GM19372 (cell line): ENCODE measurements around the gene PARP1.

Experiments used
- ATAC-seq: cut with Tn5 transposase; IDR thresholded peaks from one replicate; pipeline ENCODE4 v1.9.1; 2021; ENCODE audit warnings: mild to moderate bottlenecking, low read depth, moderate library complexity; ENCODE audit not compliant: unreplicated experiment

PARP1 gene

DNA sequence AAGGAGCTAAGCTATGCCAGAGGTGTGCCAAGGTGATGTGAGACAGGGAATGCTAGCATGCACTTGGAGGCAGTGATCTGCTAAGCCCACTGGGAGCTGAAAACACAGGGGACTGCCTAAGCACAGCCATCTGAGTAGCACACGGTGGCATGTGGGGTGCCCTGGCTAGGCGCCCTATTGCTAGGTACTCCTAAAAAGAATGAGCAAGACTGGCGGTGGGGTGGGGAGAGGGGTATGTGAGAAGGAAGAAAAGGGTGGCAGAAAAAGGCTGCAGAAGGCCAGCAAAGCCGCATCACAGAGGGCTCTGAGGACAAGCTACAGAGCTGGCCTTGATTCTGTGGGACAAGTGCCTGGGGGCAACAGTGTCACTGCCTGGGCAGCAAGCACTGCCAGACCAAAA lies 23.9 kb downstream of the PARP1 start:
- ATAC-seq = no peak

DNA sequence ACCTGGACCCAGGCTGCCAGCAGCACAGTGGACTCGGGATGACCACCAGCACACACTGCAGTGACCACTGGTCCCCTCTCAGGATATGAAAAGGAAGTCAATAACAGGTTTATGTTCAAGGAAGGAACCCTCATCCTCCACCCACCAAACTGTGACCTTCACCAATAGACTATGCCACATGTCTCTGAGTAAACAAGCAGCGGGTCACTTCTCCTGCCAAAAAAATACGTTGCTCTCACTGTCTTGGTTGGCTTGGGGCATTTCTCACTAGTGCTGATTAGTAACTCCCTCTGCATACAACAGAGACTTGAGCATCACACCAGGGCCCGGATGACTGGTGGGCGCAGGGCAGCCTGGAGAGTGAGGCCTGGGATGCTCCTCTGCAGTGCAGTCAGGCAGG lies 25.9 kb downstream of the PARP1 start:
- ATAC-seq = no peak

DNA sequence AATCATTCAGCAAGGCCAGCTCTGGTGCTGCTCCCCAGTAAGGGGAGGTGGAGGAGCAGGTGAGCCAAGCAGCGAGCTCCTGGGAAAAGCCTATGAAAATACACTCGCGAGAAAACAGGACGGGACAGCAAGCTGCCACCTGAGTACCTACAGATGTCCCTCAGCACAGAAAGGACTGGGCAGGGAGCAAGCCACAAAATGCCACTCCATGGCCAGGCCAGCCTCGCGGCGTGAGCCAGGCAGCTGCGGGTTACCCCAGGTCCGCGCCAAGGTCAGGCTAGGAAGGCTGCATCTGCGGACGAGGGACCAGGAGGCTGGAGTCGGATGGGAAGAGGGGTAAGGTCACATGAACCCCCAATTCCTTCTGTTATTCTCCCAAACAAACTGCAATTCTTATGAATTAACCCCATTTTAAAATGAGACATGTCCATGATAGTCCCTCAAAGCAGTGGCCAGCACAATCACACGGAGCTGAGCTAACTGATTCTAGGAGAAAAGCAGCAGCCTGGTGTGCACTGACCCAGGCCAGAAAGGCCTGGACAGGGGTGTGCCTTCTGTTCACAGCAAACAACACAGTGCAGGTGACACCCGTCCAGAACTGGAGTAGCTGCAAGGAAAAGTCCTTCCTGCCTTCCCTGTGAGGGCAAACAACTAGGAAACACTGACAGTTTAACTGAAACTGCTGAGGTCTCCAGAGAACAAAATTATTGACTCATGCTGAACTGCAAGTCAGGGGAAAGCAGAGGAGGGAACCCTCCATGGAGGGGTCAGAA lies 26.5 kb downstream of the PARP1 start:
- ATAC-seq = no peak

DNA sequence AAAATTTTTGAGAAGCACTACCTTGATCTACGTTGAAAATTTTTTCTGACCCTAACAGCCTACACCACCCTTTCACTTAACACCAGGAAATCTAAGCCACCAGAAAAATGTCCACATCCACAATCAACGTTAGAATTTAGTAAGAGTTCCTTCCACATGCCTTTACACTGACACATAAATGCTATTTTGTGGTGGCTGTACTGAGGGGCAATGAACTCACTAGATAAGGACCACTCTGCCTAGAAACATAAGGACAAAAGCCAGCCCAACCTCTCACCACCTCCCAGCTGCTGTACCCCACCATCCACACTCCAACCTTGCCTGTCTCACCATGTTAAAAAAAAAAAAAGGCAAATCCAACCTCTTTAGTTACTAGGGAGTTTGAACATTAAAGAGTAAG lies 29.8 kb downstream of the PARP1 start:
- ATAC-seq = no peak

DNA sequence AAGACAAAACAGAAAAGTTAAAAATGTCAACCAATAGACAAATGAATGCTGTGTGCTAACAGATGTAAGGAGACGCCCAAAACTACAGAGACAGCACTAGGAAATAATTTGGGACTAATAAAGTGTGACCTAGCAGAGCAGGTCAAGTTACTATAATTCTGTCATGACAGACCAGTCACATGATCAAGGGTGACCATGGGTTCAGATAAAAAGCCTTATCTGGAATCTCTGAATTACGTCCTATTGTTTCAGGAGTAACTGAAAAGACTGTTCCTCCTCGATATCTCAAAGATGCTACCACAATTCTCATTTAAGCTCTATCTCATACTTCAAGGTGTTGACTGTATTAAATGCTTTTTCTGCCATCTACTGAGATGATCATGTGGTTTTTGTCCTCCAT lies 31.6 kb downstream of the PARP1 start:
- ATAC-seq = no peak

DNA sequence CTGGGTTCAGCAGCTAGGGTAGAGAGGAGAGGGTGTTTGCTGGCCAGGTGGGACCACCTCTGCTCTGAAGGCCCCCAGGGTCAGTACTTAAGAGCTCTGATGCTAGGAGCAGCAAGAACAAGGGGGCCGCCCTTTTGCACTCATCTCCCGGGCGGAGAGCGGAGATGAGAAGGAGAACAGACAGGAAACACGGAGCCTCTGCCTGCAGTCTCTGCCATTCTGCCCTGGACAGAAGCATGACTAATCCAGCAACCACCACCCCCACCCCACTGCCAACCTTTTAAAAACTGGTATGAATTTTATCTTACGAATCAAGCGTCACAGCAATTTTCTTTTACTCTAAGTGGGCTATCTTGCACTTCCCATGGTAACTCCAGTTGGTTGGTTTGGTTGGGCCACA lies 34.5 kb downstream of the PARP1 start:
- ATAC-seq = no peak

DNA sequence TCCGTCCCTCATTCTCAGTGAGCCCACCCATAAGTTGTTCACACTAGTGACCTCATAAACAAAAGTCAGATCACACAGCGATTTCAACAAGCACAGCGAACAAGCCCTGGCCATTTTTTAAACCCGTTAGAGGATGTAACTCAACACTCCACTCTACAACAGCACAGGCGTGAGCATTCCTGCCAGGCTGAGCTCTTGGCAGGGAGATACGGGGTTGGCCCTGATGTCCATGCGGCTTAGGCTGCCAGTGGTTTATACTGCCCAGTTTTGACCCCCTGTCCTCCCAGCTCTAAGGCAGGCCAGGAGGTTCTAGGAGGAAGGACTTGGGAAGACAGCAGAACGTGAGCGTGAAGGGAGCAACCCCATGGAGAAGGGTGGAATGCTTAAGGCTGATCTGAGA lies 35.0 kb downstream of the PARP1 start:
- ATAC-seq = no peak

DNA sequence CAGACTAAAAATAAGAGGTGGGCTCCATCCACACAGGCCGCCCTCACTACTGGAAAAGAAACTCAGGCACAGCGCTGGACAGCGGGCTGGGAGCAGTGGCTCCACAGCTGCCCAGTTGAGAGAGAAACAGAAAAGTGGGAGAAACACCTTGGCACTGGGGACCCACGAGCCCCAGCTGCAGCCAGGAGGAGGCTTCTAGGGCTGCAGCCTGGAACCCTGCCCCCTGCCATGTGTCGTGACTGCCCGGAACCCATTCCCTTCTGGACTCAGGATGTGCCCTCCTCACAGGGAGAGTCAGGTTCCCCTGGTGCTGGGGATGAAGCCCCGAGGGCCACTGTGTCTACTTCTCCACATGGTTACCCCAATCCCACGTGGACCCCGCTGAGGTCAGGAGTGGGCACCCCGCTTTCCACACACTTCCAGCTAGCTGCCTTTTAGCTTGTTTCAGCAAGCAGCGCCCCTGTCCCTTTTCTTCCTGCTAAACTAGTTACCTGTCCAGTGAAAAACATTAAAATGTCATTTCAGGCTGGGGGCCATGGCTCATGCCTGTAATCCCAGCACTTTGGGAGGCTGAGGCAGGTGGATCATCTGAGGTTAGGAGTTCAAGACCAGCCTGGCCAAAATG lies 35.9 kb downstream of the PARP1 start:
- ATAC-seq = no peak

DNA sequence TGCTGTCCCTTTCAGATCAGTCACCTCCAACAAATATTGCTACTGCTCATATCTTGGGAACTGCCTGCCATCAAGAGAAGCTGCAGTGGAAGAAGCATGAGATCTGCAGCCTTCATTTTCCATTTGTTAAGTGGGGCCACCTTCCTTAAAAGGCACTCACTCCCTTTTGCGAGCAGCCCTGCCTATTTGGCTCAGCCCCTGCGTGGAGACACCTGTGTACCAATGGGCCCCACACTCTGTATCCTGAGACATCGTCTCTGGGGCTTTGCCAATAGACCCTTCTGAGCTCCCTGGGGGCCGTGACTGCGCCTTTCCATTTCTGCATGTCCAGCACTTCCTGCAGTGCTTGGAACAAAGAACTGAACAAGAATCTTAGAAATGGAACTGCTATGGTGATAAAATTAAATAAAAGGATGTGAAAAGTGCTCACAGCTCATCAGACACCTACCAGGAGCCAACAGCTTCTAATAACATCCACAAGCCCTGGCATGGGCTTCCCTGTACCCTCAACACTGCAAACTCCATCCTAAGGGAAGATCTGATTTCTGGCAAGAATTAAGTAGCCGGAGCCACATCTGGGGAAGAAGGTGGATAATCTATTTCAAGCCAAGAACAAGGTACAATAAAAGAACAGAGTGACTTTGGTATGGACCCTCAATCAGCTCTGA lies 36.7 kb downstream of the PARP1 start:
- ATAC-seq = no peak

DNA sequence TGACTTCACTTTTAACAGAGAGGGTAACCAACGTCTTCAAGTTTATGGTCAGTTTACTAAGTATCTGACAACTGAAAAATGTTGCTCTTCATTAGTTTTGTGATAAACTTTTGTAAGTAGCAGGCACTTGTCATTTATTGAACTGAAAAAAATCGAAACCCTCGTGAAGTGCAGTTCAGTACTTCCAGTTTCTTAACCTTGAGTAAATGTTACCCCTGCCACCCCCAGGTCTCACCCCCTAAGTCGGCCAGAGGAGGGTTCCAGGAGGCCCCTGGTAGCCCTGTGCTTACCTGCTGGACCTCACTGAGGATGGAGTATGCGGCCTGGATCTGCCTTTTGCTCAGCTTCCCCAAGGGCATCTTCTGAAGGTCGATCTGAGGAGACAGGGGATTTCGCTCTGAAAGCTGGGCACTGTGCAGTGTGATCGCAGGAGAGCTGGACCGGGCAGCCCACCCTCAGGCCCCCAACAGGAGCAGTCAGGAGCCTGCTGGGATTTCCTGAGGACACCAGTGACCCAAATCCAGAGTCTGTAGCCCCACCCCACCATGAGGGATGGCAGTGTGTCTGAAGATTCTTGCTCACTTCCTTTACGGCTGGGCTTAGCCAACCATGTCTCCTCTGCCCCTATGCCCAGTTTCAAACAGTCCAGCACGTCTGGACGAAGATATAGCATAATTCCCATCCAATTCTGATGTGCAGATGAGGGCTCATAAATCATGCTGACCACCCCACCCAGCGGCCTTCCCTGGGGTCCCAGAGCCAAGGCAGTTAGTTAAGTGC lies 37.6 kb downstream of the PARP1 start:
- peak; percentile 64 for ATAC-seq

DNA sequence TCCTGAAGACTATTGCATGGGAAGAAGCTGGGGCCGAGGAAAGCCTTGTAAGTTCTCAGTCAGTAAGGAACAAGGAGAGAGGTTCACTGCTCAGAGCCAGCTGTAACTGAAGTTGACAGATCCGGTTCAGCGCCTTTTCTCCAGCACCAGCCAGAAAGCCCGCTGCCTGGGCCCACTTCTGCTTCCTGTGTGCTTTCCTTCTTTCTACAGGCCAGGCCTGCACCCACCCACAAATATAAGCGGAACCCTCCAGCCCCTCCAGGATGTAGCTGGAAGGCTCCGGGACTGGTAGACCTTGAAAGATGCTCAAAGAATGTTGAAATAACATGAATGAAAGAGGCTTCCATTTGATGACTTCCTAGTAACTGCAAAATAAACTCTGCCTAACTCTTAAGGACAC lies 38.8 kb downstream of the PARP1 start:
- ATAC-seq = no peak

DNA sequence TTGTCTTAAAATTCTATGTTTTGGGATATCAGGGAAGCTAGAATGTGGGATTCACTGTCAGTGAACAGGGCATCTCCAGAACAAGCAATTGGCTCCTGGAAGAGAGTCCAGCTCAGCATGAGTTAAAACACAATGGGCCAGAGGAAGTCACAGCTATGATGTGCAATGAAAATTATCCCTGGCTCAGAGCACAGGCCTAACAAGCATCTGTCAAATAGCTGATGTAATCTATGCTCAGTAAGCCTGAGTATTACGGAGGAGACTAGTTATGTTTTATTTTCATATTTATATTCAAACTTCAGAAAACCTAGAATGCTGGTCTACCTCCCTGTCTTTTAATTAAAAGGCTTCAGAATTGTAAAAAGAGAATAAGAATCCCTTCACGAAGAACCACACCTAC lies 41.6 kb downstream of the PARP1 start:
- no peak for ATAC-seq

DNA sequence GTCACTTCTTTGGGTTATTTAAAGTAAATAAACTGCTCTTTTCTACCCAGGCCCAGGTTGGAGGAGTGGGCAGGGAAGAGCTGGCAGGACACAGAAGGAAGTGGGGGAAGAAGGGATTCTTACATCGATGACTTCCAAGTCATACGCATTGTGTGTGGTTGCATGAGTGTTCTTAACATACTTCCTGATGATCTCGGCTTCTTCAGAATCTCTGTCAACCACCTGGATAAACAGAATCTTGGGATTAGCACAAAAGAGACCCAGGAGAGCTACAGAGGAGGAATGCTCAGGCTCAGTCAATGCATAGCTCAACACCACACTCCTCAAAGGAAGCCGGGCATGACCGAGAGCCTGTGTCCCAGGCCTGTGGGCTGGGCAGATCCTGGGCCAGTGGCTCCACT lies 42.1 kb downstream of the PARP1 start:
- no peak for ATAC-seq

DNA sequence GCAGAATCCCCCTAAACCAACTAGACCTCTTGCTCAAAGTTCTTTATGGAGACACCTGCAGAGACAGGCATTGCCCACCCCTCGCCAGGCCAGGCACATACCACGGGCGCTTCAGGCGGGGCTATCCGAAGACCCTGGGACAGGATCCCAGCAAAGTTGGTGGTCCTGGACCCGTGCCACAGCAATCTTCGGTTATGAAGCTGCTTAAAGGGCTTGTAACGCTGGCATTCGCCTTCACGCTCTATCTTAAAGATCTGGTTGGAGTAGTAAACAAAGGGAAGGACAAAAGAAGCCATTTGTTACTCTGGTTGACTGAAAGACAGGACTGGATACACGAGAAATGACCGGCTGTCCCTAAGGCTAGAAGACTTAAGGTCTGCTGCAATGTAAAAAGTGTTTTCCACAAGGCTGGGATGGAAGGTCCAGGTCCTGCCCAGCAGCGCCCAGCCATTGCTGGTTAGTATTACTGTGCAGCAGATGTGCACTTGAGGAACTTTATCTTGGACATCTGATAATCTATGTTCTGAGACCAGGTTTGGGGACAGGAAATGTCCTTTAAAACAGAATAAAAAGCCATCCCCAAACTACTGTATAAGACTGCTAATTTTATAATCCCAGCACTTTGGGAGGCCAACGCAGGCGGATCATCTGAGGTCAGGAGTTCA lies 42.9 kb downstream of the PARP1 start:
- no peak for ATAC-seq

DNA sequence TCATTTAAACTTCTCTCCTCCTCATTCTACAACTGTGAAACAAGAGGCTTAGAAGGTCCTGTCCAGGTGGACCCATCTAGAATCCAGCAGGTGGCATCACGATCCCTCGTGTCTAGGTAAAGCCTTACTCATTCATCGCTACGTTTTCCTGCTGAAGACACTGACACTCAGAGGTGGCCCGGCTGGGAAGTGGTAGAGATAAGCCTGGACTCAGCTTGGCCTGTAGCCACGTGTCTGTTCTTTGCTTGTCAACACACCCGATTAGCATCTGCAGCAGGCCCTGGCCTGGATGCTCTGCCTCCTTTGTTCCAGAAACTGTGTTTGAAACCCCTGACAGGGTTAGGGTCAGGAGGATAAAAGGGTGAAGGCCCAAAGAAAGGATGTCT lies 43.4 kb downstream of the PARP1 start:
- no peak for ATAC-seq

DNA sequence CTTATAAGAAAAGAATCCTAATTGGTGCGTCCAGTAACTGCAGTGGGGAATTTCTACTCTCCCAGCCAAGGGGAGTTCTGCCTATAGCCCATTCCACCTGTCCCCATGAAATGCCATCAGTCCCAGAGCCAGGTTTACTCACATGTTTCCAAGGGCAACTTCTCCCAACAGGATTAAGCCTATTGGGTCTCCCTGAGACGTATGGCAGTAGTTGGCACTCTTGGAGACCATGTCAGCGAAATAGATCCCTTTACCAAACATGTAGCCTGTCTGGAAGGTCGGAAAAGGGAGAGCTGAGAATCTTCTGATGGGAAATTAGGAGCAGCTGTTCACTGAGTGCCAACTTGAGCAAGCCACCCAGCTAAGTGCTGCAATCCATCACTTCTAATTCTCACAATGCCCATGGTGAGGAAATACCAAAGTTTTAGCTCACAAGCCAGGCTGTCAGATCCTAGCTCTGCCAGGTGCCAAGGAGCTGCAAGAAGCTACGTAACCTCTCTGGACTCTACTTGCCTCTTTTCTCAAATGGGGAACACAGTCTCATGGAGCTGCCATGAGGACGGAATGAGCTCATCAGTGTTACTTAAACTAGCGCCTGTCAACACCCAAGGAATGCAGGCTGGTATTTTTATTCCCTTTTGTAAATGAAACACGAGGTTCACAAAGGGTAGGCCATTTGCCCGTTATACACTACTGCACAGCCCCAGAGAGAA lies 43.9 kb downstream of the PARP1 start:
- no peak for ATAC-seq

DNA sequence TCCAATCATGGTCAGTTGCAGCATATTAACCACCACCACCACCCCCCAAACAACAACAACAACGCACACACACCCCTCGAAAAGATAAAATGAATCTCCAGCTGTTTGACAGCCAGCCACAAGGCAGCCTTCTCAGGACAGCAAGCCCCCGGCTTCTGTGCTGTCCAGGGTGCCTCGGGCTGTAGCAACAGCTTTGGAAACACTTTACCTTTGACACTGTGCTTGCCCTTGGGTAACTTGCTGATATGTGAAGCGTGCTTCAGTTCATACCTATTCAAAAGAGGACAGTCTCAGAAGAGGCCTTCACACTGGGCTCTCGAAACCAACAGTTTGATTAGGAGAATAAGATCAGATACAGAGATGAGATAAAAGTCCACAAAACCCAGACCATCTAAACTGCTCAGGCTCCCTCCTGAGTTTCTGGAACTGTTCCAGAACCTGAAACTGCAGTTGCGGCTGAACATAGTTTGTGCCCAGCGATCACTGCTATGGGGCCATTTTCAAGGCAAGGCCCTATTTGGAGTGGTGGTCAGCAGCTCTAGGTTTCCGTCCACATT lies 44.9 kb downstream of the PARP1 start:
- ATAC-seq = no peak

DNA sequence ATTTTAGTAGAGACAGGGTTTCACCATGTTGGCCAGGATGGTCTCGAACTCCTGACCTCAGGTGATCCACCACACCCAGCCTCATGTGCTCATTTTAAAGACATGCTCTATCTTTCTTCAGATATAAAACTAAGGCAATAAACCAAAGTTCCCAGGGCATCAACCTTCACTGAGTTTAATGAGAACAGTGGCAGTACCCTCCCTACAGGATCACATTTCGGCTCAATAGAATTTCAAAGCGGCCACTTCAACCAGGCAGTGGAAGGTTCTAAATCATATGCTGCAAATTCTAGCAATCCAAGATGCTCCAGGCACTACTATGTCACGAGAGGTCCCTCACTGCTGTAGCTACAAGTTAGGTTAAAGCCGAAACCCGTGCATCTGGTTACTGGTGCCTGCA lies 45.5 kb downstream of the PARP1 start:
- ATAC-seq = no peak

DNA sequence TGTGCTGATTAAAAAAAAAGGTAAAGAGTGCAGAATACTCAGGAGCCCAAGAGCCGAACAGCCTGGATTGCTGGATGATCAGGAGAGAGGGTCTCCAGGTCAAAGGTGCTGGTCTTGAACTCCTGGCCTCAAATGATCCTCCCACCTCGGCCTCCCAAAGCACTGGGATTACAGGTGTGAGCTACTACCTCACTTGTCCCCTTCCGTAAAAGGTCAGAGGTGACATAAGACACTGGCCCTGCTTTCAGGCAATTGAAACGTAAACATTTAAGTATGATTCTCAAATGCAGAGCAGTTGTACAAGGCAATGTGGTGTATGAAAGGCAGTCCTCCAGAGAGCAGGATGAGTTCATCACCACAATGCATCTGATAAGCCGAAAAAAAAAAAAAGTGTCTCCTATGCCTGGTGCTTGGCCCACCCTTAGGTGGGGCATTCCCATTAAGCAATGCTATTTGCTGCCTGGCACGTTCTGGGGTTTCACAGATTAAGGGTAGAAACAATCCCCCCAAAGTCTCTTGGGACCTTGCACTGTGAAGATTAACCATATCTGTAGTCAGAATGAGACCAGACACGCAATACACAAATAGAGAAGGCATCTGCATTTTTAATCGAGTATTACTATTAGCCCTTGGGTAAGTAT lies 47.7 kb downstream of the PARP1 start:
- peak; percentile 42 for ATAC-seq
